Suprapubic skin (tissue), 3 donors: ENCODE data around the gene FCRL2.

Experiments
- POLR2AphosphoS5 ChIP-seq, 3 donors: sonication (generic); formaldehyde crosslinking; IDR thresholded peaks; one replicate each; pipeline ENCODE4 v1.6.1; 2017; ENCODE audit warnings: antibody characterized with exemption in 3 of 3
- TF ChIP-seq, protein P1 (sequence below), 2 donors: fragments of 200-600 bp in 1 of 2; fragments of 450-650 bp in 1 of 2; sonication (generic) in 1 of 2; IDR thresholded peaks; one replicate each; pipeline ENCODE4 v1.5.1; 2016 to 2019; ENCODE audit warnings: antibody characterized with exemption in 2 of 2, mild to moderate bottlenecking in 1 of 2, moderate library complexity in 1 of 2

DNA sequence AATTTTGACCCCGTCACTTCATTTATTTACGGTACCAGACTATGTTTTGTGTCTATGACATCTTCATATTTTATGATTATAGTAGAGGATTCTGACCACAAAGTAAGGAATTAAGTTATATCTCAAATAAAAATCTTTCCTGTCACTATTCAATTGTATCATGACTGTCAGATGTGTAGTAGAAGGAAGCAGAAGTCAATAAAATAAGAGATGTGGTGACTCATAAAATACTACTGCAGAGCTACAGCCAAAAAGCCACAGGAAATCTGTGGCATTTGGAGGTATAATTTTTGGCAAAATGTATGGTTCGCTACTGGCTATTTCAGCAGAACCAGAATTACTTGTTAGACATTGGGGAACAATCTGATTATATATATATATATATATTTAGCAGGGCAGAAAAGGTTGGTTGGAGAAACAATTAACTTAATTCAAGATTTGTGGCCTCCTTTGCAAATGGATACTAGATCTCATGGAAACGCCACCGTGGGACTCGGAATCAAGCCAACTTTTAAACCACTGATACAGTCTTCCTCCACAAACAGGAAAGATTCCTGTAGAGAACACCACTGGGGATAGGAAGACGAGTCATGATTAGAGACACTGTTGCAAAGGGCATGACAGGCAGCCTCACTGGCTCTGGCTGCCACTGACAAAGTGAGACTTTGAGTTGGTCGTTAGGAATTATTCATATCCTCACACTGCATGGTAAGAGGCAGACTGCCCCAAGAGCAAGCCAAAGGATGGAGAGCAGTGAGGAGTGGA is 5.1 kb downstream of the FCRL2 start:
- TF ChIP-seq, protein P1, sequence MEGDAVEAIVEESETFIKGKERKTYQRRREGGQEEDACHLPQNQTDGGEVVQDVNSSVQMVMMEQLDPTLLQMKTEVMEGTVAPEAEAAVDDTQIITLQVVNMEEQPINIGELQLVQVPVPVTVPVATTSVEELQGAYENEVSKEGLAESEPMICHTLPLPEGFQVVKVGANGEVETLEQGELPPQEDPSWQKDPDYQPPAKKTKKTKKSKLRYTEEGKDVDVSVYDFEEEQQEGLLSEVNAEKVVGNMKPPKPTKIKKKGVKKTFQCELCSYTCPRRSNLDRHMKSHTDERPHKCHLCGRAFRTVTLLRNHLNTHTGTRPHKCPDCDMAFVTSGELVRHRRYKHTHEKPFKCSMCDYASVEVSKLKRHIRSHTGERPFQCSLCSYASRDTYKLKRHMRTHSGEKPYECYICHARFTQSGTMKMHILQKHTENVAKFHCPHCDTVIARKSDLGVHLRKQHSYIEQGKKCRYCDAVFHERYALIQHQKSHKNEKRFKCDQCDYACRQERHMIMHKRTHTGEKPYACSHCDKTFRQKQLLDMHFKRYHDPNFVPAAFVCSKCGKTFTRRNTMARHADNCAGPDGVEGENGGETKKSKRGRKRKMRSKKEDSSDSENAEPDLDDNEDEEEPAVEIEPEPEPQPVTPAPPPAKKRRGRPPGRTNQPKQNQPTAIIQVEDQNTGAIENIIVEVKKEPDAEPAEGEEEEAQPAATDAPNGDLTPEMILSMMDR (IDR thresholded peaks at IDR 0.05) = no peak
- TF ChIP-seq POLR2AphosphoS5 (IDR thresholded peaks at IDR 0.05) = no peak
